DMS79 (cell line): ENCODE data around the gene ANKRD28.
"Not testable (repeated sequence)": the region's sequence is repeated elsewhere in the genome, so short reads cannot be mapped to it uniquely, and the experiment has no call there.

Source experiments
- DNase-seq: peaks from one replicate; lab custom pipeline; 2025; lab: John Stamatoyannopoulos, UW

Gene ANKRD28

DNA sequence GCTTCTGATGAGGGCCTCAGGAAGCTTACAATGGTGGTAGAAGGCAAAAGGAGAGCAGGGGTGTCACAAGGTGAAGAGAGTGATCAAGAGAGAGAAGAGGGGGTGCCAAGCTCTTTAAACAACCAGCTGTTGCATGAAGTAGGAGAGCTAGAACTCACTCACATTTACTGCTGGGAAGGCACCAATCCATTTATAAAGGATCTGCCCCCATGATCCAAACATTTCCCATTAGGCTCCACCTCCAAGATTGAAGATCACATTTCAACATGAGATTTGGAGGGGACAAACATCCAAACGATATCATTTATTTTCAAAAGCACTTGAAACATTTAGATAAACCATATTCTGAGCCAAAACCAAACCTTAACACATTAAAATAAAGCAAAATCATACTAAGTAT, 26.3 kb downstream of the ANKRD28 start:
- DNase-seq = no peak

DNA sequence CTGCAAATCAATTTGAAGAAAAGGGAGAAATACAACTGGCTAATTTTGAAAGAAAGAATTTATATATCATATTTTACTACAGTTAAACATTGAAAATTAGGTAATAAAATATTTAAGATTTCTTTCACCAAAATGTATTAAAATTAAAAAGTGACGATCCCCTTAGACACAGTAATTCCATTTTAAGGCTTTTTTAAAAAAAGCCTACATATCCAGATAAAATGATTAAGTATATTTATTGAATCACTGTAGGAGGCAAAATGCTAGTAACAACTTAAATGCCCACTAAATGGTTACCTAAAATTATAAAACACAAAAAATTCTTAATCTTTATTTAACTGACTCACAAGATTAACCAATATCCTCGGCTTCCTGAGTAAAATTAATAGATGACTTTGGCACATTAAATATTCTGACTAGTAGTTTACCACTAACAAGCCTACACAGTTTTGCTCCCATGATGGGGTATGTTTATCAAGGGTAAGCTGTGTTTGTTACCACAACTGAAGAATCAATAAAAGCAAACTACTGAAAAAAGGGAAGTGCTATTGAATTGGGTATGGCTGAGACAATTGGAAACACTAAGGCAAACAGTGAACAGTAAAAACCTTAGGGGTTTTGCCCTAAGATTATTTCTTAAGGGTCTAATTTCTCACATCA, 28.4 kb downstream of the ANKRD28 start:
- DNase-seq = no peak

DNA sequence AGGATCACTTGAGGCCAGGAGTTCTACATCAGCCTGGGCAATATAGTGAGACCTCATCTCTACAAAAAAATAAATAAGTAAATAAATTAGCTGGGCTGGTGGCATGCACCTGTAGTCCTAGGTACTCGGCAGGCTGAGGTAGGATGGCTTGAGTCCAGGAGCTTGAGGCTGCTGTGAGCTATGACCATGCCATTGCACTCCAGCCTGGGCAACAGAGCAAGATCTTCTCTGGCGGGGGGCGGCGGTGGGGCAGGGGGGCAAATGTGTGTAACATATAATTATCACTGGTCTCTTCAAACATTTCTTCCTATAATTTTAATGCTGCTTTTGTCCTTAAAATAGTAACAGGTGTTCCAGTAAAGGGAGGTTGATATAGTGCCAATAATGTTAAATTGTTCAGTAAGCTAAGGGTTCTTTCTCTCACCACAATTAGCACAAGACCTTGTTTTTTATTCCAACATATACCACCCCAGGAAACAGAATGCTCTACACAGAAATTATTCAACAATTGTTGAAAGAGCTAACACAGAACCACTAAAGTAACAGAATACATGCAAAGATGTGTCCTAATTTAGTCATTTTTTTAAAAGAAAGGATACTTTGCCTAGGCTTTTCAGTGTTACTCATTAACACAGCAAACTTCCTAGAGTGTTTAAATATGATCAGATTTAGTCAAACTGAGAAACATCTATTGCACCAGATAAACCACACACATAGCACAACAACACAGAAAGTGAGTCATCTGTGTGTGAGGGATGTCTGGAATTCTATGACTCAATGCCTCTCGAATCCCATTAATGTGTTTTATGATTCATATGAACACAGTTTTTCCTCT, 29.1 kb downstream of the ANKRD28 start:
- DNase-seq = no peak

DNA sequence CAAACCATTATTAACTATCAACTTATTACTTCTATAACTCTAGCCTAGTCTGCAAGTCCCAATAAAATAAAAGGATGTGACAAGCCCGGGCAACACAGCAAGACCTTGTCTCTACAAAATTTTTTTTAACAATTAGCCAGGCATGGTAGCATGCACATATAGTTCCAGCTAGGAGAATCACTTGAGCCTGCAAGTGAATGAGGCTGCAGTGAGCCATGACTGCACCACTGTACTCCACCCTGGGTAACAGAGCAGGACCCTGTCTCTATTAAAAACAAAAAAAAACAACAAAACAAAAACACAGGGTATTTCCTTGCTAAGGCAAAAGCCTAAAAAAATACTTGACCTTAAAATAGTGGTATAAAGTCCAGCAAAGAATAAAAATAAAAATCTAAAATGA, 31.4 kb downstream of the ANKRD28 start:
- DNase-seq = no peak

DNA sequence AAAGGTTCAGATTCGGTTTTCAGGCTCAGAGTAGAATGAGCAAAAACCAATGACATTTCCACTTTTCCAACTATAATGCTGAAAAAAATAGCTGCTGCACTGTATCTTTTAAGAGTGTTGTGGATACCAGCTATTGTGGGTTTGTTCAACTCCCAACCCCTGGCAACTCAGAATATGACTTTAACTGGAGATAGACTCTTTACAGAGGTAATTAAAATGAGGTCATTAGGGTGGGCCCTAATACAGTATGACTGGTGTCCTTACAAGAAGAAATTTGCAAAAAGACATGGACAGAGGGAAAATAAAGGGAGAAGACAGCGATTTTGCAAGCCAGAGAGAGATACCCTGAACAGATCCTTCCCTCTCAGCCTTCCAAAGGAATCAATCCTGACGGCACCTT, 39.5 kb downstream of the ANKRD28 start:
- DNase-seq = no peak

DNA sequence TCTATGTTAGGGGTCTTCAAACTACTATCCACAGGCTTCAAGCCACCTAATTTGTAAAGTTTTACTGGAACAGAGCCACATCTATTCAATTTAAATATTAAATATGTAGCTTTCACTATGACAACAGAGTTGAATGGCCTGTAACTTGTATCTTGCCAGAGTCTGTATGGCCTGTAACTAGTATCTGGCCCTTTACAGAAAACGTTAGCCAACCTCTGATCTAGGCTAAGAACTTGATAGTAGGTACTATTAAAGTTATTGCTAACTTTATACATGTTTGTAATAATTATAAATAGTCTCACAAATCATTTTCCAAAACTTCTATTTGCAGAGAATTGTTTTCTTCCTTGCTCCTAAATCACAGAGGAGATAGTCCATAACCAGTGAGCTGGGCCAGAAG, 40.0 kb downstream of the ANKRD28 start:
- no peak for DNase-seq

DNA sequence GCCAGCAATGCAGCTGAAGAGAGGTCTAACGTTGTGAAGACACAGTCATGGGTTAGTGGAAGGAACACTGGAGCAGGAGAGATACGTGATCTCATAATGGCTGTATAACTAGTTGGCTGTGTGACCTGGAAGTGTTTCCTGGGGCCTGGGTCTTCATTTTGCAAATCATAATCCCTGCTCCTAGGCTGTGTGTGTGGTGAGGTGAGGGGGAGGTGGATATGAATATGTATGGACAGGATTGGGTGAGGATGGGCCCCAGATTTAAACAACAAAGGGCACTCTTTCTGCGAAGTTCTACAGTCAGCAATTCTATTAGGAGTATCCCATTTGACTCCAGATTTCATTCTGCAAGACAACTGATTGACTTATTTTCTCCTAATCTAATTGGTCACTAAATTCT, 41.3 kb downstream of the ANKRD28 start:
- DNase-seq = no peak

DNA sequence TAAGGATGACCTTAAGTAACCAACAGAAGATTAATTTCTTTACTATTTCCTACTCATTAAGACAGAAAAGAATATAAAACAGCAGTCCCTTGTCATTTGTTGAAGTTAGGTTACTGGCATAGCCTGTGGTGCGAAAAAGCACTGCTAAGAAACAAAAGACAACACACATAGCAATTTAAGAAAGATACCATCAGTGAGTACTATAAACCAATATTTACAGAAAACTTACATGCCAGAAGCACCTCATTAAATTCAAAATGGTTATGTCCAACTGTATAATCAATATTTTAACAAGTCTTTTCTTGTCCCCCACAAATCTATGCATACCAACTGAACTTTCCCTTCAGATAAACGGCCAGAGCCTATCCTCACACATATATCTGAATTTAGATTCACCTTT, 42.0 kb downstream of the ANKRD28 start:
- DNase-seq = no peak

DNA sequence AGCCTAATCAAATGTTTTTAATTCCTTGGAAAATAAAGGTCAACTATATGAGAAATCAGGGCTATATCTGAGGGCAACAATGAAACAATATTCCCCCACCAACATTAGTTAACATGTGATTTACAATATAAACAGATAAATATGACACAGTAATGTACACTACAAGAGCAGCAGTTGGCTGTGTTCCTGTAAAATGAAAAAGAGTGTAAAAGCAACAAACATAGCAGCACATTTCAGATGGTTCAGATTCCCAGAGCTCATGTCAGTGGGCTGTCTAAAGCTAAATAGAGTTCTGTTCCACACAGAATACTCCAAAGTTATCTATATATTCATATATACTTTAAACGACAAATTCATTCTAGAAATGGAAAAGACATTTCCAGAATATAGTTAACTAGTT, 42.6 kb downstream of the ANKRD28 start:
- no peak for DNase-seq

DNA sequence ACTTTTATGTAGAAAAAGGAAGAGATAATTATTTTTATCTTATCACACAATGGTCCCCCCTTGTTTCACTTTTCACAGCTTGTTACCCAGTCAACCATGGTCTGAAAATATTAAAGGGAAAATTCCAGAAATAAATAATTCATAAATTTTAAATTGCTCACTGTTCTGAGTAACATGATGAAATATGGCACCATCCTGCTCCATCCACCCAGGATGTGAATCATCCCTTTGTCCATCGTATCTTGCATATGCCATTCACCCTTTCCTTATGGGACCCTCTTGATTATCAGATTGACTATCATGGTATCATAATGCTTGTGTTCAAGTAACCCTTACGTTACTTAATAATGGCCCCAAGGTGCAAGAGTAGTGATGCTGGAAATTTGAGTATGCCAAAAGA, 43.7 kb downstream of the ANKRD28 start:
- DNase-seq = no peak

DNA sequence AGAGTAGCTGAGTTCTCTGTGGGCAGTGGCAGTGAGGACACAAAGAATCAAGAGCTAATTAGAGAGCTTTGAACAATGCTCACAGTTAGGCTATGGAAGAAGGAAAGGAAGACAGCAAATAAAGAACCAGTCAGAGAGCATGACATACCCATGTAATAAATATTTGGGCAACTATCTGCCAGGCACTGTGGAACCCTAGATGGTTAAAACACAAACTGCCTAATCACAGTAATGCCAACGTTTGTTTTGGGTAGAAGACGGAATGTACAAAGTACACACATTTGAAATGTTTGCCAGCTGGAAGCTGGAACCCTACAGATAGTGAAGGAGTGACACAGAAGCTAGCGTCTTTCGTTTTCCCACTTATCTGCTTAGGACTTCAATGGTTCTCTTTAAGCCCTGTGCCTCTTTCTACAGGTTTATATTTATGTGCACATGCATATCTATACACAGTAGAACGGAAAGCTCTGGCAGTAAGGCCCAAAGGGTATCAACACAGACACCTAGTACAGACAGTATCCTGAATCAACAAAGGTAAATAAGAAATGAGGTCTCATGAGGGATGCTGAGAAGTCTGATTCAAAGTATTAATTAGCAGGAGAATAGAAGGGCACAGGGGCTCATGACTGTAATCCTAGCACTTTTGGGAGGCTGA, 44.6 kb downstream of the ANKRD28 start:
- no peak for DNase-seq

DNA sequence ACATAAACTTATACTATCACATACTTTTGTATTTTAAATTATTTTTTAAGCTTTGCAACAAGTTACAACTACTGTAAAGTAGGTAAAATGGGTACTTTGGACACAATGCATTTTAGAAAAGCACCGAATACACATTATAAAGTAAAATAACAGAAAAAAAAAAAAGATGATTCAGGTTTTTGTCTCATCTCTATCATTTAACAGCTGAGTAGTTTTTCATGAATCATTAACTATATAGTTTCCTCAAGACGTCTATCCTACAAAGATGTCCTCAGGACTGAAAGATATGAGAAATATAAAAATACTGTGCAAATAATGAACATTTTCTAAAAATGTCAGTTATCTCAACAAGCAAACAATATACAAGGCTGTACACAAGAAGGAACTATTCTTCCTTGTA, 46.9 kb downstream of the ANKRD28 start:
- no peak for DNase-seq

DNA sequence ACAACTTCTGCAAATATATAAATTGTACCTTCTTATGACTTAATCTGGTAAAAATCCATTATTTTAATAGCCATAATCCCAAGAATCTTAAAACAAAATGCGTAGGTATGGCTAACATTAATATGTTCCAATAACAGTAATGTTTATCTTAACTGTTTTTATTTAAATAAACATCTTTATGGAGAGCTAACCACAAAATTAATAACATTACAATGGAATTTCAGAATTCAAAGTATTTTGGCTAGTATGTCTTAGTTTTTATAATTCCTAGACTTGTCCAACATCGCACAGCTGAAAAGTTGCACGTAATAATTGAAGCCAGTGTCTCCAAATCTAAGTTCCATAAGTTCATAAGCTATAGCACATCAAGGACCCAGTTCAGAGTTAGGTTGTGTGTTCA, 47.6 kb downstream of the ANKRD28 start:
- DNase-seq = no peak

DNA sequence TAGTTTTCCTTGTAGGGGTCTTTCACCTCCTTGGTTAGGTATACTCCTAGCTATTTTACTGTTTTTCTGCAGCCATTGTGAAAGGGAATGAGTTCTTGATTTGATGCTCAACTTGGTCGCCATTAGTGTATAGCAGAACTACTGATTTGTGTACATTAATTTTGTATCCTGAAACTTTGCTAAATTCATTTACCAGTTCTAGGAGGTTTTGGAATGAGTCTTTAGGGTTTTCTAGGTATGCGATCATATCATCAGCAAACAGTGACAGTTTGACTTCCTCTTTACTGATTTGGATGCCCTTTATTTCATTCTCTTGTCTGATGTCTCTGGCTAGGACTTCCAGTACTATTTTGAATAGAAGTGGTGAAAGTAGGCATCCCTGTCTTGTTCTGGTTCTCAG, 51.9 kb downstream of the ANKRD28 start:
- DNase-seq = not testable (repeated sequence)

DNA sequence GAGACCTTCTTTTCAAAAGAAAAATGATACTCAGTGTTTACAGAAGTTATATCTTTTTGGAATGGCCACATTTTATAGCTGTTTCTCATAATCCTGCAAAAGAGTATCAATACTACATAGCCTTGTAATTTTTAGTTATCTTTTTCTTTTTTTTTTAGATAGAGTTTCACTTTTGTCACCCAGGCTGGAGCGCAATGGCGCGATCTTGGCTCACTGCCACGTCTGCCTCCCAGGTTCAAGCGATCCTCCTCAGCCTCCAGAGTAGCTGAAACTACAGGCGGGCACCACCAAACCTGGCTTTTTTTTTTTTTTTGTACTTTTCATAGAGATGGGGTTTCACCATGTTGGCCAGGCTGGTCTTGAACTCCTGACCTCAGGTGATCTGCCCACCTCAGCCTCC, 53.6 kb downstream of the ANKRD28 start:
- no peak for DNase-seq

DNA sequence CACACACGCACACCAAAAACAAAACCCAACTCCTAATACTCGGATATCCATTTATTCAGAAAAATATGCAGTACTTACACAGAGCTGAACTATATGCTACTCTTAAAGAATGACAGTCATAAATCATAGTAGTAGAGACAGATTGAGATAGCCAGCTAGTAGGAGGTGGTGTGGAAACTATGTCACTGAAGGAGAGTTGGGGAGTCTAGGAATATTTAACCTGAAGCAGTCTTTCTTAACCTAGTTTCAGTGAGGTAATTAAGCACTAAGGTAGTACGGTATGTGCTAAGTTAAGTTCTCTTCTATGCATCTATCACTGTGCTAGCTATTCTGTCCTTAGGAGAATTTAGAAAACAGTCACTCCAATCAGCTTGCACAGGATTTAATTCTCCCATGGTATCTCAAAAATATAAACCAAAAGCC, 54.2 kb downstream of the ANKRD28 start:
- no peak for DNase-seq

DNA sequence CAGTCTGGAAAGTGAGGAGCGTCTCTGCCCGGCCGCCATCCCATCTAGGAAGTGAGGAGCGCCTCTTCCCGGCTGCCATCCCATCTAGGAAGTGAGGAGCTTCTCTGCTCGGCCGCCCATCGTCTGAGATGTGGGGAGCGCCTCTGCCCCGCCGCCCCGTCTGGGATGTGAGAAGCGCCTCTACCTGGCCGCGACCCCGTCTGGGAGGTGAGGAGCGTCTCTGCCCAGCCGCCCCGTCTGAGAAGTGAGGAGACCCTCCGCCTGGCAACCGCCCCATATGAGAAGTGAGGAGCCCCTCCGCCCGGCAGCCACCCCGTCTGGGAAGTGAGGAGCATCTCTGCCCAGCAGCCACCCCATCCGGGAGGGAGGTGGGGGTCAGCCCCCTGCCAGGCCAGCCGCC, 55.5 kb downstream of the ANKRD28 start:
- not testable (repeated sequence) for DNase-seq

DNA sequence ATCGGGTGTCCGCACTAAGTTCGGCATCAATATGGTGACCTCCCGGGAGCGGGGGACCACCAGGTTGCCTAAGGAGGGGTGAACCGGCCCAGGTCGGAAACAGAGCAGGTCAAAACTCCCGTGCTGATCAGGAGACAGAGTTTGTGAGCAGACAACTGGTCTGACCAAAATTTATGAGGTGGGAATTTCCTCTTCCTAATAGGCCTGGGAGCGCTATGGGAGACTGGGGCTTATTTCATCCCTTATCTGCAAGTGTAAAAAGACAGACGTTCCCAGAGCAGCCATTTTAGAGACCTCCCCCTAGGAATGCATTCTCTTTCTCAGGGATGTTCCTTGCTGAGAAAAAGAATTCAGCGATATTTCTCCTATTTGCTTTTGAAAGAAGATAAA, 59.2 kb downstream of the ANKRD28 start:
- DNase-seq = not testable (repeated sequence)

DNA sequence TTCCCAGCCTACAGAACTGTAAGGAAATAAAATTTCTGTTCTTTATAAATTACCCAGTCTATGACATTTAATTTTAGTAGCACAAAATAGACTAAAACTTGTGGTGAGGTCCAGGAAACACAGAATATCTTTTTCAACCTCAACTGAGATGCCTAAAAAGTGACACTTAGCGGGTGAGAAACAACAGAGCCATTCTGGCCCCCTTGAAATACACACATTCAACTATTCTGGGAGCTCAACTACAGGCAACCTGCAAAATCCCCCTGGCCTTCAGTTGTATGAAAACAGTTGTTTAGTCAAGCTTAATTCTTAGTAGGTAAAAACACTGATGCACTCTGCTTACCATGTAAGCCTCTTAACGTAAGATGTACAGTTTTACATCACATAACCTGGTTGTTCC, 66.8 kb downstream of the ANKRD28 start:
- DNase-seq = no peak

DNA sequence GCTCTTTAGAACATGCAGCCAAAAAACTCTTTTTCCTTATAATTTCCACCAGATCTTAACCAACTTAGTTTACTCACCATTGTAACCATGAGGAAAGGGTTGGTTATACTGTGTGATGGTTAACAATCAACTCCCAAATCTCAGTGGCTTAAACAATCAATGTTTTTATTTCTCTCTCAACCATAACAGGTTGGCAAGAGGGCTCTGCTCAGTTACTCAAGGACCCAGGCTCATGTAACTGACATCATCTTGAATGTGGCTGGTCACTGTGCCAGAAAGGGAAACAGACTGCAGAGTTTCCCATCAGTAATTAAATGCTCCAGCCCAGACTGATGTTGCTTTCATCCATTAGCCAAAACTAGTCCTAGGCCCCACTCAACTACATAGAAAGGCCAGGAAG, 69.0 kb downstream of the ANKRD28 start:
- DNase-seq = no peak

DNA sequence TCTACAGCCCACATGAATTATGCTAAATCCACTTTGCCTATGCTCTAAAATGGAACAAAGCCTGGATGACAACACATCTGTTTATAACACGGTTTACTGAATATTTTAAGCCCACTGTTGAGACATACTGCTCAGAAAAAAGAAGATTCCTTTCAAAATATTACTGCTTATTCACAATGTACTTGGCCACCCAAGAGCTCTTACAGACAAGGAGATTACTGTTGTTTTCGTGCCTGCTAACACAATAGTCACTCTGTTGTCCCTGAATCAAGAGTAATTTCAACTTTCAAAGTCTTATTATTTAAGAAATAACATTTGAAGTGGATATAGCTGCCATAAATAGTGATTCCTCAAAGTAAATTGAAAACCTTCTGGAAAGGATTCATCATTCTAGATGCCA, 70.9 kb downstream of the ANKRD28 start:
- no peak for DNase-seq

DNA sequence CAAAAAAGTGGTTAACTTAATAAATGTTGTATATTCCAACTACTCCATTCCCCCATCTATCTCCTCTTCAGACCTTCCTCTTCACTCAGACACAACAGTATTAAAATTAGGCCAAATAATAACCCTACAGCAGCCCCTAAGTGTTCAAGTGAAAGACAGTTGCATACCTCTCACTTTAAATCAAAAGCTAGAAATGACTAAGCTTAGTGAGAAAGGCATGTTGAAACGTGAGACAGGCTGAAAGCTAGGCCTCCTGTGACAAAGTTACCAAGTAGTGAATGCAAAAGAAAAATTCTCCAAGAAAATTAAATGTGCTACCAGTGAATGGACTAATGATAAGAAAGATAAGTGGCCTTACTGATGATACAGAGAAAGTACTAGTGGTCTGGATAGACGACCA, 71.7 kb downstream of the ANKRD28 start:
- DNase-seq = no peak

DNA sequence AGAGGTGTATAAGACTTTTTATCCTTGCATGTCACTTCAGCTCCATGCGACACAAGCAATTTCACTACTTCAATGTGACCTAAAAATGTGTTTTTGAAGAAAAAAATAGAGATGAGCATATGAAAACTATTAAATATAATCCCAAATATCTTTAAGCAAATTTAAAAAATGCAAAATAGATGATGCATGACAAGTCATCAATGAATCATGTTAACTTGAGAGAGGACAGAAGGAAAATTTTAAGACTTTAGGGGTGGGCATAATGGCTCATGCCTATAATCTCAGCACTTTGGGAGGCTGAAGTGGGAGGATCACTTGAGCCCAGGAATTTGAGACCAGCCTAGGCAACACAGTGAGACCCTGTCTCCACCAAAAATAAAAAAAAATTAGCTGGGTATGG, 73.3 kb downstream of the ANKRD28 start:
- no peak for DNase-seq

DNA sequence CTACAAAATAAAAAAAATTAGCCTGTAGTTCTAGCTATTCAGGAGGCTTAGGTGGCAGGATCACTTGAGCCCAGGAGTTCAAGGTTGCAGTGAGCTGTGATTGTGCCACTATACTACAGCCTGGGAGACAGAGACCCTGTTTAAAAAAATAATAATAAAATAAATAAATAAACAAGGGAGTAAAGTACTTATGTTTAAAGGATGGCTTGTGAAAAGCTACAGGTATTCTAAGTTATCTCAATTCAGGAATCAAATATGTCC, 74.2 kb downstream of the ANKRD28 start:
- no peak for DNase-seq
